Measurements from ENCODE around the gene SNX9.
A peak's percentile ranks its signal among the peaks of the same experiment; 100 is the strongest.
"Not testable (repeated sequence)": the region's sequence is repeated elsewhere in the genome, so short reads cannot be mapped to it uniquely, and the experiment has no call there.

SNX9 gene

DNA sequence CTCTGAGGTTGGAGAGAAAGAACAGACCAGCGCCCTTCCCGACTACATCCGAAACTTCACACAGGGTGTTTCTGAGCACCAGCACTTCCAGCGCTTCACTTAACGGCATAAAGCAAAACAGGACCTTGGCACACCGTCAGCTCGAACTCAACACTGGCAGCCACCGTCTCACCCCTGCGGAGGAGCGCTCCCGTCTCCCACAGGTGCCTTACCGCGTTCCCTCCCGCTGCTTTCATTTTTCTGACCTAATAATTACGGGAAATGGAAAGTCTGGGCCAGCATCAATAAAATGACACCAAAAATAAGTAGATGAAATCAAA, 120.9 kb downstream of the SNX9 start:
- DNase-seq, result no peak
- Mint-ChIP-seq H3K27ac (no peak overlapping the region), H3K36me3 (ENCODE audit: low read depth) (peaks cover 85% of the 10 kb centered on the region), H3K4me3 (no peak overlapping the region), H3K9me3 (peaks cover 4% of the 10 kb centered on the region), H3K4me1 (ENCODE audit: low read depth) (peaks cover 59% of the 10 kb centered on the region), H3K27me3 (no peaks in the 10 kb centered on the region)

GRCh38 chr6:157944983-157945931, 122.2 kb downstream of the SNX9 start:
- Mint-ChIP-seq H3K27me3 (no peaks in the 10 kb centered on the region), H3K27ac (peak overlapping the region; percentile 85), H3K9me3 (peaks cover 15% of the 10 kb centered on the region), H3K36me3 (ENCODE audit: low read depth) (peaks cover 72% of the 10 kb centered on the region), H3K4me1 (ENCODE audit: low read depth) (peaks cover 47% of the 10 kb centered on the region), H3K4me3 (no peak overlapping the region)
- peak; percentile 61 for DNase-seq

- Mint-ChIP-seq H3K36me3 (ENCODE audit: low read depth) (peaks cover 63% of the 10 kb centered on the region), H3K27me3 (no peaks in the 10 kb centered on the region), H3K27ac (peak overlapping the region; percentile 85), H3K9me3 (peaks cover 17% of the 10 kb centered on the region), H3K4me1 (ENCODE audit: low read depth) (peaks cover 40% of the 10 kb centered on the region), H3K4me3 (no peak overlapping the region)
- DNase-seq, result no peak
These were observed 123.1 kb downstream of the SNX9 start for GRCh38 chr6:157946053-157946617.

GRCh38 chr6:157946865-157947532, 124.0 kb downstream of the SNX9 start:
- peak overlapping the region; percentile 45 for H3K27ac Mint-ChIP-seq
- DNase-seq, result no peak

GRCh38 chr6:157950899-157951298, 127.9 kb downstream of the SNX9 start:
- not testable (repeated sequence) for DNase-seq, H3K4me3 Mint-ChIP-seq, H3K27ac Mint-ChIP-seq, H3K27me3 Mint-ChIP-seq
- H3K36me3 Mint-ChIP-seq (ENCODE audit: low read depth), result peaks cover 16% of the 10 kb centered on the region
- H3K4me1 Mint-ChIP-seq (ENCODE audit: low read depth), result peaks cover 13% of the 10 kb centered on the region
- H3K9me3 Mint-ChIP-seq, result peaks cover 17% of the 10 kb centered on the region

More at GRCh38 chr6:157946865-157947532, 124.0 kb downstream of the SNX9 start:
- H3K36me3 Mint-ChIP-seq (ENCODE audit: low read depth), result peaks cover 54% of the 10 kb centered on the region
- H3K4me3 Mint-ChIP-seq, result no peak overlapping the region
- no peaks in the 10 kb centered on the region for H3K27me3 Mint-ChIP-seq
- H3K9me3 Mint-ChIP-seq, result peaks cover 17% of the 10 kb centered on the region
- H3K4me1 Mint-ChIP-seq (ENCODE audit: low read depth), result peaks cover 34% of the 10 kb centered on the region

DNA sequence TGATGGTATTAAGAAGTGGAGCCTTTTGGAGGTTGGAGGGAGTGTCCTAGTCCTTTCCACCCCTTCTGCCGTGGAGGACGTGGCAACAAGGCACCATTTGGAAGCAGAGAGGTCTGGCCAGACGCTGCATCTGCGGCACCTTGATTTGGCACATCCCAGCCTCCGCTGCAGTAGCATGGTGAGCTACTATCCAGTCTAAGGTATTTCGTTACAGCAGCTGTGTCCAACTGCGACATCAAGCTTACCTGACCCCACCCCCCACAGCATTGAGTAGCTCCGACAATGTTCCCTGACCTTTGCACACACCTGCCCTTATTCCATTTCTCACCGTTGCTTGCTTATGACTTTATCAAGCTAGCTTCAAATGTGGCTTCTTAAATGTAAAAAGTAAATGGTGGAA, 128.8 kb downstream of the SNX9 start:
- peaks cover 7% of the 10 kb centered on the region for H3K36me3 Mint-ChIP-seq (ENCODE audit: low read depth)
- H3K27me3 Mint-ChIP-seq, result no peaks in the 10 kb centered on the region
- H3K4me3 Mint-ChIP-seq, result no peak overlapping the region
- H3K4me1 Mint-ChIP-seq (ENCODE audit: low read depth), result peaks cover 3% of the 10 kb centered on the region
- H3K9me3 Mint-ChIP-seq, result peaks cover 17% of the 10 kb centered on the region
- H3K27ac Mint-ChIP-seq, result no peak overlapping the region
- no peak for DNase-seq

- peaks cover 17% of the 10 kb centered on the region for H3K9me3 Mint-ChIP-seq
- no peak for DNase-seq
- H3K36me3 Mint-ChIP-seq (ENCODE audit: low read depth), result no peaks in the 10 kb centered on the region
- H3K4me1 Mint-ChIP-seq (ENCODE audit: low read depth), result no peaks in the 10 kb centered on the region
- no peak overlapping the region for H3K4me3 Mint-ChIP-seq
- no peaks in the 10 kb centered on the region for H3K27me3 Mint-ChIP-seq
- H3K27ac Mint-ChIP-seq, result no peak overlapping the region
These were observed 129.9 kb downstream of the SNX9 start for GRCh38 chr6:157952861-157953351.

DNA sequence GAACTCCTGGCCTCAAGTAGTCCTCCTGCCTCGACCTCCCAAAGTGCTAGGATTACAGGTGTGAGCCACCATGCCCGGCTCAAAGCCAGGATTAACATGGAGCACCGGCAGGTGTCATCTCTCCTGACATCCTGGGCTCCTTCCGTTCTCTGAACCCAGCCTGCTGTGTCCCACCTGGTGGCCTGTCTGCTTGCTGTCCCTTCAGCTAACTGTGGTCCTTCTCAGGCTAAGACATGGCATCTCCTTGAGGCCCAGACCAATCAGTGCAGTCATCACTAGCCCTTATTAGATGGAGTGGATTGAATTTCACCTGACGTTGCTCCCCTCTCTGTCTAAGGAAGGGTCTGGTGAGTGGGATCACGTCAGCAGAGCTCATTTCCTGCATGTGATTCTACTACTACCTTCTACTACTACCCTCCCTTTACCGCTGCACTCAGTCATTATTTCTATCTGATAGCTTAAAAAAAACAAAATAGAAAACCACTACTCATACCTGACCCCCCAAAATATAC, 130.6 kb downstream of the SNX9 start:
- H3K27ac Mint-ChIP-seq, result no peak overlapping the region
- no peaks in the 10 kb centered on the region for H3K4me1 Mint-ChIP-seq (ENCODE audit: low read depth)
- H3K36me3 Mint-ChIP-seq (ENCODE audit: low read depth), result peaks cover 2% of the 10 kb centered on the region
- no peak overlapping the region for H3K4me3 Mint-ChIP-seq
- peaks cover 19% of the 10 kb centered on the region for H3K9me3 Mint-ChIP-seq
- no peak for DNase-seq
- no peaks in the 10 kb centered on the region for H3K27me3 Mint-ChIP-seq

DNA sequence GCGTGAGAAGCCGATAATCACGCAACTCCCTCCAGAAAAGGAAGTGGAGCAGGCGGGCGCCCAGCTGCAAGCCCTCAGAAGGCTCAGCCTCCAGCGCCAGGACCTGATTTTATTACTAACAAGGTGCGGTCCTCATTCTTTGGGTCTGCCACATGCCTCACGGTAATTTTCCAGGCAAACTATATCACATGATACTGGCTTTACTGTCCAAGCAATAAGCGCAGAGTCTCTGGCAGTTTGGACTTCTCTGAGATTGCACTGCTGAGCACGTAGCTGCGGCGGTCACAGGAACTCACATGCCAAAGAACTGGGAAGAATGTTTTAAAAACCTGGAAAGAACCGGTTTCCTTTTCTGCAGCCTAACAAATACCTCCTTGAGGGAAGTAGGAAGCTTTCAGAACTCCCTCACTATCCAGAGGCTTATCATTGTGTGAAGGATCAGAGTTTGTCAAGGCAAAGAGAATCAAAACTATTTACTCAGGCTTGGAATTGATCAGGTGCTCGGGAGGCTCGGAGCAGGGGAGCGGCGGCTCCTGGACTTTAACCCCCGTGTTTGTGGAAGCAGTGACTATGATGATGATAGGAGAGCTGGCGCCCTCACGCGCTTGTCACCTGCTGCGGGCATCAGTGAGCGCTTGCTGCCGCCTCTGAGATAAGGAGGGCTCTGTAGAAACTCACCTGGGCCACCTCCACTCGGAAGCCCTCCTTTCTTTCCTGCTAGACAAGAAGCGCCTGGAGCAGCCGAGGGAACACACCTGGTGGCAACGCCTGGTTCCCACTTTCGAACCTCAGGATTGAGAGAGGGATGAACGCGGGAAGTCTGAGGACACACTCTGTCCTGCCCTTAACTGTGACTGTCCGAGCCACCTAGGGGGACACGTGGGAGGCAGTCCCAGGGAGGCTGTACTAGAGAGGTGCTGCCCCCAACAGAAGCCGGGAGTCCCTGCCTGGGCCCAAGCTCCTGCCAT, 131.4 kb downstream of the SNX9 start:
- H3K27ac Mint-ChIP-seq, result no peak overlapping the region
- no peaks in the 10 kb centered on the region for H3K4me1 Mint-ChIP-seq (ENCODE audit: low read depth)
- H3K36me3 Mint-ChIP-seq (ENCODE audit: low read depth), result peaks cover 3% of the 10 kb centered on the region
- H3K4me3 Mint-ChIP-seq, result no peak overlapping the region
- DNase-seq, result no peak
- peaks cover 19% of the 10 kb centered on the region for H3K9me3 Mint-ChIP-seq
- no peaks in the 10 kb centered on the region for H3K27me3 Mint-ChIP-seq

GRCh38 chr6:157955675-157956074, 132.6 kb downstream of the SNX9 start:
- no peaks in the 10 kb centered on the region for H3K4me1 Mint-ChIP-seq (ENCODE audit: low read depth)
- H3K36me3 Mint-ChIP-seq (ENCODE audit: low read depth), result peaks cover 5% of the 10 kb centered on the region
- no peak for DNase-seq
- no peaks in the 10 kb centered on the region for H3K27me3 Mint-ChIP-seq
- no peak overlapping the region for H3K27ac Mint-ChIP-seq
- H3K9me3 Mint-ChIP-seq, result peaks cover 16% of the 10 kb centered on the region
- no peak overlapping the region for H3K4me3 Mint-ChIP-seq

DNA sequence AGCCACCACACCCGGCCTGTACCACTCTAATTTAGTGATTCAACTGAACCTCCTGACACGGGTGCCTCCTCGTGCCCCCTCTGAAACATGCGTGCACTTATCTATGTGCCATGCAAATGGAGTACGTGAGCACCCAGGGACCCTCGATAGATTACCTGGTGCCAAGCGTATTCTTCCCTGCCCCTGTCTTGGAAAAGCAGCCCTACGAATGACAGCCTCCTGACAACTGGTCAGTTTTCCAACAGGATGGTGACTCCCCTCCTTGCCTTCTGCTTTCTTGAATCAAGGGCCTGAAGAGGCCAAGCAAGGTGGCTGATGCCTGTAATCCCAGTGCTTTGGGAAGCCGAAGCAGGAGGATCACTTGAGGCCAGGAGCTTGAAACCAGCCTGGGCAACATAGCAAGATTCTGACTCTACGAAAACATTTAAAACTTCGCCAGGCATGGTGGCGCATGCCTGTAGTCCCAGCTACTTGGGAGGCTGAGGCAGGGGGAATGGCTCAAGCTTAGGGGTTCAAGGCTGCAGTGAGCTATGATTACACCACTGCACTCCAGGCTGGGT, 133.2 kb downstream of the SNX9 start:
- Mint-ChIP-seq H3K36me3 (ENCODE audit: low read depth) (peaks cover 5% of the 10 kb centered on the region), H3K4me3 (no peak overlapping the region), H3K27ac (no peak overlapping the region), H3K4me1 (ENCODE audit: low read depth) (peaks cover 3% of the 10 kb centered on the region), H3K27me3 (no peaks in the 10 kb centered on the region), H3K9me3 (peaks cover 16% of the 10 kb centered on the region)
- DNase-seq, result no peak

- Mint-ChIP-seq H3K27ac (no peak overlapping the region), H3K27me3 (no peaks in the 10 kb centered on the region), H3K36me3 (ENCODE audit: low read depth) (peaks cover 5% of the 10 kb centered on the region), H3K4me3 (no peak overlapping the region), H3K4me1 (ENCODE audit: low read depth) (peaks cover 27% of the 10 kb centered on the region), H3K9me3 (peaks cover 16% of the 10 kb centered on the region)
- no peak for DNase-seq
These were observed 136.6 kb downstream of the SNX9 start for GRCh38 chr6:157959451-157960227.
